Prostate gland (tissue), 2 donors: ENCODE results near the gene KRTAP21-2. TPM values are rescaled to one million over a fixed set of nuclear protein-coding genes. Genes with fewer than 3 reads are reported as not detected.

Experiments
- DNase-seq: peaks from one replicate; pipeline ENCODE4 v3.0.0-alpha.2; 2019; ENCODE audit warnings: low spot score
- H3K27ac ChIP-seq, 2 donors: fragments of 200-600 bp; sonication (generic); 2 replicates each; pipeline ENCODE4 v1.5.1; 2017 to 2019
- H3K27me3 ChIP-seq: fragments of 200-600 bp; sonication (generic); replicated peaks from 2 replicates; pipeline ENCODE4 v1.5.1; 2019; ENCODE audit not compliant: insufficient read depth
- H3K36me3 ChIP-seq, 2 donors: fragments of 200-600 bp; sonication (generic); 1 replicate in 1 of 2; 2 replicates in 1 of 2; pipeline versions ENCODE4 v1.5.1 to v1.8.1; 2017 to 2019
- H3K4me1 ChIP-seq: fragments of 200-600 bp; sonication (generic); replicated peaks from 2 replicates; pipeline ENCODE4 v1.5.1; 2019
- H3K4me3 ChIP-seq, 2 donors: fragments of 200-600 bp; sonication (generic); 2 replicates each; pipeline ENCODE4 v1.5.1; 2017 to 2019
- H3K9me3 ChIP-seq: fragments of 200-600 bp; sonication (generic); 2 replicates; pipeline ENCODE4 v1.5.1; 2017
- CTCF ChIP-seq, 4 experiments: fragments of 200-600 bp in 2 of 4; fragments of 450-650 bp in 2 of 4; sonication (generic) in 2 of 4; IDR thresholded peaks; 1 replicate in 3 of 4; 2 replicates in 1 of 4; pipeline ENCODE4 v1.5.1; 2016 to 2019; ENCODE audit warnings: antibody characterized with exemption in 4 of 4, mild to moderate bottlenecking in 2 of 4, moderate library complexity in 2 of 4
- POLR2A ChIP-seq: fragments of 450-650 bp; IDR thresholded peaks from one replicate; pipeline ENCODE4 v1.6.1; 2016; ENCODE audit warnings: antibody characterized with exemption, mild to moderate bottlenecking
- POLR2AphosphoS5 ChIP-seq: sonication (generic); formaldehyde crosslinking; IDR thresholded peaks from one replicate; pipeline ENCODE4 v1.6.1; 2017; ENCODE audit warnings: antibody characterized with exemption
- WGBS: methylation state at CpG from one replicate; pipeline ENCODE4 v1.1.5; 2018; 5-methylcytosine and 5-hydroxymethylcytosine counted together
- intact Hi-C: fragments of 100-400 bp; cut with DNase I; formaldehyde crosslinking; loops from one replicate; pipeline ENCODE4 v1.14.2; 2022
- small RNA-seq, 2 donors: library from RNA; depleted of rRNA; stranded (forward); fragments of <200 nt; gene quantifications; one replicate each; pipeline ENCODE3, GENCODE V24; 2016
- total RNA-seq, 2 donors: library from RNA; depleted of rRNA; stranded (reverse); fragments of >200 nt; gene quantifications; one replicate each; pipeline ENCODE4 v1.1.0, GENCODE V29; 2016

Gene KRTAP21-2
- total RNA-seq, 2 donors from 2014 or later: not detected

DNA sequence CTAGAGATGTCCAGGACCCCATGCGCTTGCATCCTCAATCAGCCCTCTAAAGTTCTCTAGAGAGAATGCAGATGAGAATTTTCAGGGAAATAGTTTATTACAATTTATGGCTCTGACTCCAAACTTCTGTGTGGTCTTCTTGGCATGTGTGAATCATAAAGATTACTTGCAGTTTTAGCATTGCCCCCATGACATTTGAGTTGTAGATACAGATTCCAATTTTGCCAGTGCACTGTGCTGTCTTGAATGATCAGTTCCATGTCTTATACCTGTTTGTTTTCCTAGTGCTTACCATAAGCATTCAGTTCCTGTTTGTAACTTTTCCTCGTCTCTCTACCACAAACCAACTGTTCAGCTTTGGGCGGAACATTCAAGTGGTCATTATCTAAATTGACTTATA, 33.3 kb downstream of the KRTAP21-2 start:
- Histone ChIP-seq H3K4me1 (no peaks in the 10 kb centered on the region), H3K27me3 (no peaks in the 10 kb centered on the region), H3K36me3 (no peaks in the 10 kb centered on the region), H3K4me3 (no peak overlapping the region), H3K9me3 (no peaks in the 10 kb centered on the region), H3K27ac (no peak overlapping the region)
- DNase-seq: no peak
- intact Hi-C loops: no loop called here
- WGBS: 90% methylated on average over 3 of the region's 3 CpGs
- TF ChIP-seq CTCF (IDR thresholded peaks at IDR 0.05) (no peak), POLR2A (no peak), POLR2AphosphoS5 (no peak)

- Histone ChIP-seq H3K27me3 (no peaks in the 10 kb centered on the region), H3K9me3 (no peaks in the 10 kb centered on the region), H3K4me1 (no peaks in the 10 kb centered on the region), H3K4me3 (no peak overlapping the region), H3K36me3 (no peaks in the 10 kb centered on the region), H3K27ac (no peak overlapping the region)
- 24% methylated on average over 3 of the region's 3 CpGs for WGBS
- TF ChIP-seq CTCF (IDR thresholded peaks at IDR 0.05) (no peak), POLR2AphosphoS5 (no peak), POLR2A (no peak)
- no peak for DNase-seq
- intact Hi-C loops: no loop called here
Measured at GRCh38 chr21:30710499-30710898, 36.6 kb downstream of the KRTAP21-2 start.

DNA sequence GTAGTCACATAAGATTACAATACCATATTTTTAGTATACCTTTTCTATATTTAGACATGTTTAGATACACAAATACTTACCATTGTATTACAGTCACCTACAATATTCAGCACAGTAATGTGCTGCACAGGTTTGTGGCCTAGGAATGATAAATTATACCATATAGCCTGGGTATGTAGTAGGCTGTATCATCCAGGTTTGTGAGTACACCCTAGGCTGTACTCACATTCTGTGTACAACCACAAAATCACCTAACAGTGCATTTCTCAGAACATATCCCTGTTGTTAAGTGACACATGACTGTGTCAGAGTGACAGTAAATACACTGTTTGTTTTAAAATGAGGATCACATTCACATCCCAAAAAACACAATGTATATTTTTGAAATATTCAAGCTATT, 39.6 kb downstream of the KRTAP21-2 start:
- TF ChIP-seq POLR2A (no peak), CTCF (IDR thresholded peaks at IDR 0.05) (no peak), POLR2AphosphoS5 (no peak)
- no peak overlapping the region for H3K27ac ChIP-seq
- no peak overlapping the region for H3K4me3 ChIP-seq
- no peaks in the 10 kb centered on the region for H3K36me3 ChIP-seq
- intact Hi-C loops: no loop called here
- H3K4me1 ChIP-seq: no peaks in the 10 kb centered on the region
- H3K9me3 ChIP-seq: no peaks in the 10 kb centered on the region
- no peaks in the 10 kb centered on the region for H3K27me3 ChIP-seq
- no peak for DNase-seq

Small RNA genes within 50 kb of the gene (small RNA-seq; reads per million reads assigned to genes)
- gene AP000244.1 (0 reads per million in 2 donors), gene KRTAP21-3 (0 reads per million in 2 donors)

Other genes with a start within 250 kb of the KRTAP21-2 start
- gene KRTAP19-5, start 245.1 kb downstream of the KRTAP21-2 start, total RNA-seq: not detected
- not detected for gene KRTAP19-6, start 205.4 kb downstream of the KRTAP21-2 start, total RNA-seq
- gene KRTAP19-7, start 185.9 kb downstream of the KRTAP21-2 start, total RNA-seq: not detected
- gene KRTAP22-2, start 156.9 kb downstream of the KRTAP21-2 start, total RNA-seq: not detected
- gene KRTAP6-3, start 154.8 kb downstream of the KRTAP21-2 start, total RNA-seq: not detected
- not detected for gene KRTAP6-2, start 148.4 kb downstream of the KRTAP21-2 start, total RNA-seq
- not detected for gene KRTAP22-1, start 146.2 kb downstream of the KRTAP21-2 start, total RNA-seq
- not detected for gene KRTAP6-1, start 133.3 kb downstream of the KRTAP21-2 start, total RNA-seq
- not detected for gene KRTAP20-1, start 130.8 kb downstream of the KRTAP21-2 start, total RNA-seq
- gene KRTAP20-4, start 126.6 kb downstream of the KRTAP21-2 start, total RNA-seq: not detected
- gene KRTAP20-2, start 112.1 kb downstream of the KRTAP21-2 start, total RNA-seq: not detected
- gene KRTAP20-3, start 104.4 kb downstream of the KRTAP21-2 start, total RNA-seq: not detected
- not detected for gene KRTAP21-3, start 28.5 kb downstream of the KRTAP21-2 start, total RNA-seq
- not detected for gene KRTAP21-1, start 8.2 kb upstream of the KRTAP21-2 start, total RNA-seq
- 1 to 10 TPM in 1 of 2 donors, not detected in 1; 2.7 TPM for gene KRTAP8-1, start 66.0 kb upstream of the KRTAP21-2 start, total RNA-seq
- gene KRTAP7-1, start 82.5 kb upstream of the KRTAP21-2 start, total RNA-seq: not detected
- under 1 TPM in 1 of 2 donors, not detected in 1; 0.68 TPM for gene KRTAP11-1, start 134.3 kb upstream of the KRTAP21-2 start, total RNA-seq